ENCODE results near the gene LSM10. TPM values are rescaled to one million over a fixed set of nuclear protein-coding genes. Genes with fewer than 3 reads are reported as not detected.

LSM10 gene
- total and polyA plus RNA-seq, 9 of the 15 experiments (the other 6 are each of a cell fraction or from before 2014, with no cell fraction given) = 13.2 to 146 (median 68.9) TPM

GRCh38 chr1:36438715-36439114 is 41.0 kb upstream of the LSM10 start (continued):
- TF ChIP-seq ZNF511 (CRISPR knock-in tag; IDR thresholded peaks at IDR 0.05) (no peak), ZFP1 (CRISPR knock-in tag; IDR thresholded peaks at IDR 0.05) (no peak)

GRCh38 chr1:36436821-36437220 is 39.1 kb upstream of the LSM10 start:
- Histone ChIP-seq H3K36me3 (ENCODE audit: control insufficient read depth, insufficient read depth, low read length) (no peaks in the 10 kb centered on the region), H3K9me1 (ENCODE audit: control insufficient read depth, insufficient read depth, low read length) (no peaks in the 10 kb centered on the region), H3K4me1 (replicated peaks in 1 of 2; ENCODE audit: control insufficient read depth in 2 of 2, insufficient read depth in 2 of 2, low read length in 2 of 2) (no peaks in the 10 kb centered on the region), H3K4me2 (ENCODE audit: insufficient read depth, low read length) (no peak overlapping the region), H4K20me1 (replicated peaks; ENCODE audit: control insufficient read depth, insufficient read depth, low read length) (no peaks in the 10 kb centered on the region), H3K79me2 (ENCODE audit: control insufficient read depth, insufficient read depth, low read length) (no peaks in the 10 kb centered on the region), H2AFZ (ENCODE audit: low read depth, low read length) (no peak overlapping the region), H3K27me3 (ENCODE audit: control insufficient read depth in 2 of 2, insufficient read depth in 2 of 2, low read length in 2 of 2) (peaks cover 4 to 10% of the 10 kb centered on the region in 2 experiments; a peak in 4 of 5 replicates), H3K4me3 (no peak overlapping the region), H3K9ac (ENCODE audit: insufficient read depth in 1 of 2, low read depth in 2 of 2, low read length in 2 of 2) (no peak overlapping the region), H3K27ac (ENCODE audit: extremely low read depth, low read depth, low read length) (no peak overlapping the region), H3K9me3 (replicated peaks; ENCODE audit: control insufficient read depth, insufficient read depth, low read depth, low read length) (no peaks in the 10 kb centered on the region)
- no peak for TF ChIP-seq SRSF7 (optimal IDR thresholded peaks at IDR 0.05; ENCODE audit: low read depth, low read length)
- no peak for TF ChIP-seq RUNX1 (IDR thresholded peaks at IDR 0.05; ENCODE audit: low read depth)
- TF ChIP-seq IRF2 (CRISPR knock-in tag; IDR thresholded peaks at IDR 0.05) = no peak
- no peak for TF ChIP-seq SRSF9 (IDR thresholded peaks at IDR 0.05; ENCODE audit: borderline replicate concordance, low read depth, low read length)
- TF ChIP-seq AFF4 (CRISPR knock-in tag; IDR thresholded peaks at IDR 0.05) = no peak
- no peak for TF ChIP-seq CEBPB (tag; IDR thresholded peaks at IDR 0.05)
- TF ChIP-seq RCOR1 (IDR thresholded peaks at IDR 0.05; ENCODE audit: borderline replicate concordance in 1 of 2, low read depth in 2 of 2, low read length in 2 of 2) = no peak
- FAIRE-seq = no peak
- in situ Hi-C loops (cut with MboI) = no loop called here
- WGBS (ENCODE audit: insufficient coverage, low coverage, missing lambda C conversion rate) = 5% methylated on average over 1 of the region's 1 CpG
- ChIA-PET CTCF (ENCODE audit: low intra/inter-chr PET ratio) (no interaction called here), POLR2A (no interaction called here)
- DNase-seq (ENCODE audit: extremely low read depth in 1 of 4, low spot score in 3 of 4) = no peak
- ATAC-seq = no peak
- intact Hi-C loops (cut with micrococcal nuclease) = no loop called here
- no TSS peak for BruUV-seq (replicated peaks)

All from K562 (cell line).